WTC11 (cell line): Measurements from ENCODE around the gene IVL. TPM values are rescaled to one million over a fixed set of nuclear protein-coding genes. Genes with fewer than 3 reads are reported as not detected.

Experiments
- ATAC-seq: fragments of 200-7000 bp; cut with Tn5 transposase; 2 replicates; pipeline ENCODE4 v1.10.0; 2021; ENCODE audit warnings: mild to moderate bottlenecking, moderate library complexity
- CTCF ChIA-PET: fragments of 300-600 bp; sonication (Branson Sonifier 250); formaldehyde crosslinking; loops from one replicate; lab custom pipeline; 2021; ENCODE audit warnings: antibody characterized with exemption; lab: Charles Lee
- POLR2A ChIA-PET: fragments of 350-600 bp; sonication (Branson Sonifier 250); formaldehyde crosslinking; loops from one replicate; lab custom pipeline; 2021; ENCODE audit warnings: antibody characterized with exemption; lab: Charles Lee
- DNase-seq: peaks from one replicate; pipeline ENCODE4 v3.0.0; 2021; ENCODE audit warnings: low spot score
- H3K27ac Mint-ChIP-seq: 2 replicates; pipeline ENCODE4 v1.8.0; 2021; ENCODE audit warnings: mixed read lengths
- H3K27me3 Mint-ChIP-seq: 2 replicates; pipeline ENCODE4 v1.8.0; 2021; ENCODE audit warnings: low read depth, mild to moderate bottlenecking, moderate library complexity, mixed read lengths
- H3K36me3 Mint-ChIP-seq: 2 replicates; pipeline ENCODE4 v1.8.0; 2021; ENCODE audit warnings: mixed read lengths
- H3K4me1 Mint-ChIP-seq: 2 replicates; pipeline ENCODE4 v1.8.0; 2022; ENCODE audit warnings: mixed read lengths
- H3K4me3 Mint-ChIP-seq: 2 replicates; pipeline ENCODE4 v1.8.0; 2021; ENCODE audit warnings: mild to moderate bottlenecking, moderate library complexity, mixed read lengths
- H3K9me3 Mint-ChIP-seq: 2 replicates; pipeline ENCODE4 v1.8.0; 2021; ENCODE audit warnings: mixed read lengths
- ATF2 ChIP-seq: sonication (generic); formaldehyde crosslinking; IDR thresholded peaks from 2 replicates; pipeline ENCODE4 v1.8.1; 2022; ENCODE audit warnings: low read depth, missing genetic modification reagents, borderline replicate concordance
- E2F5 ChIP-seq: sonication (generic); formaldehyde crosslinking; IDR thresholded peaks from 2 replicates; pipeline ENCODE4 v1.8.1; 2022; ENCODE audit warnings: mild to moderate bottlenecking, moderate library complexity, missing genetic modification reagents
- FOXK1 ChIP-seq: sonication (generic); formaldehyde crosslinking; IDR thresholded peaks from 2 replicates; pipeline ENCODE4 v1.8.0; 2022; ENCODE audit warnings: mild to moderate bottlenecking, moderate library complexity, missing genetic modification reagents
- GABPB1 ChIP-seq: sonication (generic); formaldehyde crosslinking; IDR thresholded peaks from 2 replicates; pipeline ENCODE4 v1.8.1; 2023; ENCODE audit warnings: mild to moderate bottlenecking, missing genetic modification reagents
- IRF2 ChIP-seq: sonication (generic); formaldehyde crosslinking; IDR thresholded peaks from 2 replicates; pipeline ENCODE4 v1.8.0; 2022; ENCODE audit warnings: low read depth, missing genetic modification reagents, borderline replicate concordance
- JUN ChIP-seq: sonication (generic); formaldehyde crosslinking; IDR thresholded peaks from 2 replicates; pipeline ENCODE4 v1.8.0; 2023; ENCODE audit warnings: mild to moderate bottlenecking, missing genetic modification reagents
- NFE2L1 ChIP-seq: sonication (generic); formaldehyde crosslinking; IDR thresholded peaks from 2 replicates; pipeline ENCODE4 v1.8.1; 2023; ENCODE audit warnings: missing genetic modification reagents
- NR2C2 ChIP-seq: sonication (generic); formaldehyde crosslinking; IDR thresholded peaks from 2 replicates; pipeline ENCODE4 v1.8.0; 2022; ENCODE audit warnings: mild to moderate bottlenecking, missing genetic modification reagents
- PRDM15 ChIP-seq: sonication (generic); formaldehyde crosslinking; IDR thresholded peaks from 2 replicates; pipeline ENCODE4 v1.8.0; 2022; ENCODE audit warnings: missing genetic modification reagents
- PRRX2 ChIP-seq: fragments of 250-450 bp; sonication (Bioruptor Pico); IDR thresholded peaks from 2 replicates; pipeline ENCODE4 v1.8.0; 2021; ENCODE audit warnings: mild to moderate bottlenecking
- TEAD4 ChIP-seq: sonication (generic); formaldehyde crosslinking; IDR thresholded peaks from 2 replicates; pipeline ENCODE4 v1.8.0; 2022; ENCODE audit warnings: mild to moderate bottlenecking, missing genetic modification reagents
- ZBTB21 ChIP-seq: sonication (generic); formaldehyde crosslinking; IDR thresholded peaks from 2 replicates; pipeline ENCODE4 v1.8.1; 2023; ENCODE audit warnings: mild to moderate bottlenecking, missing genetic modification reagents, borderline replicate concordance
- ZBTB43 ChIP-seq: sonication (generic); formaldehyde crosslinking; IDR thresholded peaks from 2 replicates; pipeline ENCODE4 v1.8.1; 2023; ENCODE audit warnings: mild to moderate bottlenecking, missing genetic modification reagents
- ZNF416 ChIP-seq: fragments of 250-450 bp; sonication (Bioruptor Pico); IDR thresholded peaks from 2 replicates; pipeline ENCODE4 v1.9.0; 2021; ENCODE audit warnings: mild to moderate bottlenecking, inconsistent platforms
- ZNF512 ChIP-seq: sonication (generic); formaldehyde crosslinking; IDR thresholded peaks from 2 replicates; pipeline ENCODE4 v1.8.1; 2022; ENCODE audit warnings: missing genetic modification reagents, borderline replicate concordance
- ZNF671 ChIP-seq: fragments of 250-450 bp; sonication (Bioruptor Pico); IDR thresholded peaks from 2 replicates; pipeline ENCODE4 v1.8.0; 2021; ENCODE audit warnings: mild to moderate bottlenecking
- total RNA-seq: library from RNA; stranded (reverse); gene quantifications from 3 replicates; pipeline ENCODE4 v1.2.3, GENCODE V29; 2021

Gene IVL
- total RNA-seq, 1 experiment from 2014 or later = not detected

GRCh38 chr1:152899027-152899426 lies 9.3 kb upstream of the IVL start (continued):
- TF ChIP-seq IRF2 (CRISPR knock-in tag) = no peak

- no peak overlapping the region for H3K4me3 Mint-ChIP-seq
- ChIA-PET POLR2A (no interaction called here), CTCF (interaction anchor here (1.4 kb wide), 1 partner anchor 29 kb away, joined by 5 read pairs; no protein-coding TSS in a partner anchor)
- TF ChIP-seq ZBTB21 (CRISPR knock-in tag) (no peak), ZBTB43 (no peak), ZNF416 (no peak), PRDM15 (CRISPR knock-in tag) (no peak), ZNF671 (no peak), FOXK1 (CRISPR knock-in tag) (no peak)
- H3K27ac Mint-ChIP-seq = no peak overlapping the region
- no peak for DNase-seq
- H3K9me3 Mint-ChIP-seq = peaks cover 10% of the 10 kb centered on the region; the same call in 1 of the 2 replicates
- H3K27me3 Mint-ChIP-seq = peaks cover 3% of the 10 kb centered on the region; the same call in 1 of the 2 replicates
- no peaks in the 10 kb centered on the region for H3K36me3 Mint-ChIP-seq
- H3K4me1 Mint-ChIP-seq = peaks cover 6% of the 10 kb centered on the region; the same call in 1 of the 2 replicates
- ATAC-seq = no peak
Measured at GRCh38 chr1:152899883-152900282, 8.5 kb upstream of the IVL start.

- ATAC-seq (no peak), DNase-seq (no peak)
- peaks cover 2% of the 10 kb centered on the region; the same call in 1 of the 2 replicates for H3K4me1 Mint-ChIP-seq
- H3K27me3 Mint-ChIP-seq = peaks cover 3% of the 10 kb centered on the region; the same call in 1 of the 2 replicates
- H3K9me3 Mint-ChIP-seq = peaks cover 10% of the 10 kb centered on the region; the same call in 1 of the 2 replicates
- H3K4me3 Mint-ChIP-seq = no peak overlapping the region
- H3K27ac Mint-ChIP-seq = no peak overlapping the region
- H3K36me3 Mint-ChIP-seq = no peaks in the 10 kb centered on the region
- CTCF ChIA-PET = interaction anchor here (1.3 kb wide), 1 partner anchor 24 kb away, joined by 3 read pairs; the partner anchor contains the start of gene SMCP
- TF ChIP-seq E2F5 (no peak), TEAD4 (CRISPR knock-in tag) (no peak), GABPB1 (CRISPR knock-in tag) (no peak), ZNF416 (no peak), NR2C2 (CRISPR knock-in tag) (no peak), NFE2L1 (CRISPR knock-in tag) (no peak), ZNF512 (CRISPR knock-in tag) (no peak), JUN (CRISPR knock-in tag) (no peak), ATF2 (CRISPR knock-in tag) (no peak), PRRX2 (CRISPR knock-in tag) (no peak)
- TF ChIP-seq, all 79 proteins: peak for 0
- POLR2A ChIA-PET = no interaction called here
Measured at GRCh38 chr1:152901631-152902030, 6.7 kb upstream of the IVL start.
